Coronary artery (tissue), 2 donors: Measurements from ENCODE around the gene ZCCHC10.
"Not testable (repeated sequence)": the region's sequence is repeated elsewhere in the genome, so short reads cannot be mapped to it uniquely, and the experiment has no call there.

Experiments
- DNase-seq: peaks from one replicate; pipeline ENCODE4 v3.0.0-alpha.2; 2017; ENCODE audit warnings: low spot score
- H3K27ac ChIP-seq, 2 donors: fragments of 200-600 bp; sonication (generic); one replicate each; pipeline ENCODE4 v1.5.1; 2016 to 2019
- H3K4me3 ChIP-seq: fragments of 200-600 bp; sonication (generic); 2 replicates; pipeline ENCODE4 v1.5.1; 2016; ENCODE audit warnings: mild to moderate bottlenecking, moderate library complexity
- TF ChIP-seq, protein P1 (sequence below): fragments of 200-600 bp; sonication (generic); IDR thresholded peaks from one replicate; pipeline ENCODE4 v1.5.1; 2019; ENCODE audit warnings: antibody characterized with exemption

The ZCCHC10 gene

GRCh38 chr5:133051542-133052316 lies 25.4 kb upstream of the ZCCHC10 start, which contains the start of gene HSPA4:
HSPA4 (plus strand) TSS chr5:133052013; CDS start chr5:133052251, 238 bp downstream.
- H3K27ac ChIP-seq = peak within 1 kb of the TSS; percentile 92 to 99
- peak; percentile 98 for DNase-seq
- TF ChIP-seq, protein P1, sequence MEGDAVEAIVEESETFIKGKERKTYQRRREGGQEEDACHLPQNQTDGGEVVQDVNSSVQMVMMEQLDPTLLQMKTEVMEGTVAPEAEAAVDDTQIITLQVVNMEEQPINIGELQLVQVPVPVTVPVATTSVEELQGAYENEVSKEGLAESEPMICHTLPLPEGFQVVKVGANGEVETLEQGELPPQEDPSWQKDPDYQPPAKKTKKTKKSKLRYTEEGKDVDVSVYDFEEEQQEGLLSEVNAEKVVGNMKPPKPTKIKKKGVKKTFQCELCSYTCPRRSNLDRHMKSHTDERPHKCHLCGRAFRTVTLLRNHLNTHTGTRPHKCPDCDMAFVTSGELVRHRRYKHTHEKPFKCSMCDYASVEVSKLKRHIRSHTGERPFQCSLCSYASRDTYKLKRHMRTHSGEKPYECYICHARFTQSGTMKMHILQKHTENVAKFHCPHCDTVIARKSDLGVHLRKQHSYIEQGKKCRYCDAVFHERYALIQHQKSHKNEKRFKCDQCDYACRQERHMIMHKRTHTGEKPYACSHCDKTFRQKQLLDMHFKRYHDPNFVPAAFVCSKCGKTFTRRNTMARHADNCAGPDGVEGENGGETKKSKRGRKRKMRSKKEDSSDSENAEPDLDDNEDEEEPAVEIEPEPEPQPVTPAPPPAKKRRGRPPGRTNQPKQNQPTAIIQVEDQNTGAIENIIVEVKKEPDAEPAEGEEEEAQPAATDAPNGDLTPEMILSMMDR = no peak
- H3K4me3 ChIP-seq = peak within 1 kb of the TSS; percentile 98

GRCh38 chr5:133051061-133051541 lies 24.8 kb upstream of the ZCCHC10 start:
- TF ChIP-seq, protein P1 = no peak
- peak; percentile 74 for DNase-seq
- Histone ChIP-seq H3K27ac (peak overlapping the region; percentile 92 to 99), H3K4me3 (peak overlapping the region; percentile 98)

DNA sequence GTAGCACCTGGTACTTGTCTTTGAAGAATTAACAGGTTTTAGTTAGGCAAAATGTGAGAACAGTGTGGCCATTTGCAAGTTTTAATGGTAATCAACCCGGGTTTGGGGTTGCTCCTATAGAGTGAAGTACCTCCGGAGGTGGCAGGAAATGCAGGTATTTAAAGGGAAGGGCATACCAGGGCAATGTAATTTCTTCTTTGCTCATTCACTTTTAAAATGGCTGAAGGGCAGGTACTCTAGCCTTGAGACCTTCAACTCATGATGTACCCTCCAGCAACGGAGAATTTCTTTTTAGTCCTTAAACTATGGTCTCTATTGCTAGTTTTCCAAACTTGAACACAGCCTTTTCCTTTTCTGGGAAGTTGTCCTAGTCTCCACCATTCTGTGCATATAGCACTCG lies 24.2 kb upstream of the ZCCHC10 start:
- no peak for DNase-seq
- Histone ChIP-seq H3K4me3 (peak overlapping the region; percentile 98), H3K27ac (peak overlapping the region; percentile 92 to 99)
- TF ChIP-seq, protein P1 = no peak

GRCh38 chr5:133049726-133050048 lies 23.3 kb upstream of the ZCCHC10 start:
- DNase-seq = no peak
- H3K4me3 ChIP-seq = no peak overlapping the region
- TF ChIP-seq, protein P1 = no peak
- peak overlapping the region; percentile 9 to 66 for H3K27ac ChIP-seq

DNA sequence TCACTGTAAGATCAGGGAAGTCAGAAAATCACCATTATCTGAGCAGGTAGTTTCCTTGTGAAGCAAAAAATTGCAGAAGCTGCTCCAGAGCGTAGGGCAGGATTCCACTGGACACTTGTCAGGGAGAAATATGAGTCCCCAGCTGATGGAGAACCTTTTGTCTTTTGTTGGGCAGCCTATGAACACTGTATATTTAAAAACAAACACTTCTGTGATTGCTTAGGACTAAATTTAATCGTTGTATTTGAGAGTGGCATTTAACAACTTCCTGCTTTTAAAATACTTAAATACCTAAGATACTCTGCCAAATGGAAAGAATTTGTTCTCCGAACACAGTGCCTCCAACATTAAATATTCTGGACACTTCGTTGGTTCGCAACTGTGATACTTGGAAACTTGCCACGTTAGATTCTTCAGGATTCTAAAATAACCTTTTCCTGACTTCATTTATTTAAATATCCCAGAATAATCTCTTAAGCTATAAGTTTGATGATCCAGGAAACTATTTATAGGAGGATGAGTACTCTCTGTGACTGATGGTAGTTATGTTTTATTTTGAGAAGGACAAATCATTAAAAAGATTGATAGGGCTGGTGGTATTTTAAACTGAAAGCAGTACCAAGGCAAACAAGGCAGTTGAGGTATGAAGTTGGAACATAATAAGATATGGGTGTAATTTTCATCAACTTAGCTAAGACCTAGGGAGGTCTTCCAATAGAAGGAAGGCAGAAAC lies 22.8 kb upstream of the ZCCHC10 start:
- TF ChIP-seq, protein P1 = no peak
- H3K27ac ChIP-seq = peak overlapping the region; percentile 9 to 66
- DNase-seq = no peak
- H3K4me3 ChIP-seq = no peak overlapping the region

- no peak for DNase-seq
- TF ChIP-seq, protein P1 = no peak
- Histone ChIP-seq H3K27ac (peak overlapping the region in 1 of 2 donors; percentile 66), H3K4me3 (no peak overlapping the region)
These were observed 21.1 kb upstream of the ZCCHC10 start for GRCh38 chr5:133047404-133047803.

GRCh38 chr5:133046560-133046959 lies 20.2 kb upstream of the ZCCHC10 start:
- not testable (repeated sequence) for H3K27ac ChIP-seq, H3K4me3 ChIP-seq, DNase-seq
